OCI-LY3 (cell line): ENCODE results near the gene ABCC10.

Experiments
- H2AFZ ChIP-seq: fragments of 200-600, 300-600 bp; shearing (Covaris generic); 2 replicates; pipeline ENCODE4 v1.6.0; 2014; ENCODE audit warnings: antibody characterized with exemption, low read depth, low read length
- H3K27ac ChIP-seq: fragments of 200-600, 300-600 bp; sonication (generic); 2 replicates; pipeline ENCODE4 v1.5.1; 2014; ENCODE audit warnings: mild to moderate bottlenecking, low read length, moderate library complexity, mixed read lengths
- H3K27me3 ChIP-seq: fragments of 200-600, 300-600 bp; sonication (generic); 2 replicates; pipeline ENCODE4 v1.6.1; 2014; ENCODE audit warnings: low read depth, low read length, mixed read lengths
- H3K36me3 ChIP-seq: fragments of 200-600, 300-600 bp; sonication (generic); replicated peaks from 2 replicates; pipeline ENCODE3; 2014; ENCODE audit warnings: low read depth, low read length, mixed read lengths
- H3K4me1 ChIP-seq: fragments of 300-600, 200-600 bp; sonication (generic); 2 replicates; pipeline ENCODE4 v1.6.1; 2014; ENCODE audit warnings: low read length, mixed read lengths
- H3K4me2 ChIP-seq: fragments of 200-600, 300-600 bp; sonication (generic); 2 replicates; pipeline ENCODE4 v1.6.1; 2014; ENCODE audit warnings: low read length, mixed read lengths
- H3K4me3 ChIP-seq: fragments of 300-600, 200-600 bp; sonication (generic); 2 replicates; pipeline ENCODE4 v1.5.1; 2014; ENCODE audit warnings: antibody characterized with exemption, mild to moderate bottlenecking, low read length, moderate library complexity
- H3K79me2 ChIP-seq: fragments of 300-600, 200-600 bp; shearing (Covaris generic); 2 replicates; pipeline ENCODE4 v1.6.1; 2014; ENCODE audit warnings: mild to moderate bottlenecking, low read length, mixed read lengths
- H3K9ac ChIP-seq: fragments of 300-600, 200-600 bp; shearing (Covaris generic); 2 replicates; pipeline ENCODE4 v1.6.0; 2014; ENCODE audit warnings: mild to moderate bottlenecking, low read length, moderate library complexity
- H3K9me3 ChIP-seq: fragments of 200-600, 300-600 bp; shearing (Covaris generic); 2 replicates; pipeline ENCODE4 v1.6.1; 2014; ENCODE audit warnings: low read length, mixed read lengths; ENCODE audit not compliant: insufficient read depth
- H4K20me1 ChIP-seq: fragments of 200-600, 300-600 bp; sonication (generic); 2 replicates; pipeline ENCODE4 v1.6.1; 2016; ENCODE audit warnings: low read length, mixed read lengths; ENCODE audit not compliant: insufficient read depth
- EZH2phosphoT487 ChIP-seq: fragments of 200-600 bp; shearing (Covaris generic); IDR thresholded peaks from 2 replicates; pipeline ENCODE4 v1.6.1; 2018; ENCODE audit warnings: antibody characterized with exemption, mixed run types, low read depth
- TF ChIP-seq, protein P1 (sequence below): fragments of 200-600, 300-600 bp; sonication (generic); IDR thresholded peaks from 2 replicates; pipeline ENCODE4 v1.5.1; 2014; ENCODE audit warnings: antibody characterized with exemption, low read length, low read depth

ABCC10 gene

DNA sequence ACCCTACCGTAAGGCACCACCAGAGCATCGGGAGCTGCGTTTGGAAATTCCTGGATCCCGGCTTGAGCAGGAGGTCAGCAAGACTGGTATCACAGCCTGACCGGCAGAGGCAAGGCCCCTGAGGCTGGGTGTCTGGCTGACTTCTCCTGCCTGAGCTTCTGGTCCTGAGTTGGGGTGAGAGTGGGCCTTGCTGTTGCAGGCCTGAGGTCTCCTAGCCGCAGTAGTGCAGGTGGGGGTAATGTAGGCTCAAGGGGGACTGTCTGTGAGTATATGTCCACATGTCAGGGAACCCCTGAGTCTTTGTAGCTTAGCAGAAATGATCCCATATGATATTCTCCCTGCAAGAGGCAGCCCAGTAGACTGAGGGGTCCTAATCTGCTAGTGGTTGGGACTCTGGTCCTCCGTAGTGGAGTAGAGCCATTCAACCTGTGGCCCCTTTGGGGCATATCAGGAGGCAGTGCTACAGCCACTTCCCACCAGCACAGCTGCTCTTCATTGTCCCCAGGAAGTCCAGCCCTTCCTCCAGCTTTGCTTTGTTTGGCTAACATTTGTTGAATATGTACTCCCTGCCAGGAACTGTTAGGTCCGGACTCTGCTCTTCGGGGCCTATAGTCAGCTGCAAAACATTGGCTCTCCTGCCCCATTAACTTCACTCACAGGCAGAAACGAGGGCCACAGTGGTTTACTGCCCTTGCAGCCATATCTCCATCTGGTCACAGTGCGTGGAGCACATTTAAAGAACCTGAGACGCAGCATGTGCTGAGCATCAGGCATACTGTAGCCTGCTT lies 71.9 kb downstream of the ABCC10 start:
- no peaks in the 10 kb centered on the region for H3K27me3 ChIP-seq
- no peak overlapping the region for H3K9ac ChIP-seq
- no peak overlapping the region for H3K27ac ChIP-seq
- no peak overlapping the region for H2AFZ ChIP-seq
- H3K9me3 ChIP-seq, result no peaks in the 10 kb centered on the region
- H3K79me2 ChIP-seq, result peaks cover 3% of the 10 kb centered on the region; the same call in 1 of the 2 replicates
- no peak overlapping the region for H3K4me2 ChIP-seq
- H3K36me3 ChIP-seq, result peaks cover 41% of the 10 kb centered on the region
- TF ChIP-seq EZH2phosphoT487, result no peak
- TF ChIP-seq, protein P1, sequence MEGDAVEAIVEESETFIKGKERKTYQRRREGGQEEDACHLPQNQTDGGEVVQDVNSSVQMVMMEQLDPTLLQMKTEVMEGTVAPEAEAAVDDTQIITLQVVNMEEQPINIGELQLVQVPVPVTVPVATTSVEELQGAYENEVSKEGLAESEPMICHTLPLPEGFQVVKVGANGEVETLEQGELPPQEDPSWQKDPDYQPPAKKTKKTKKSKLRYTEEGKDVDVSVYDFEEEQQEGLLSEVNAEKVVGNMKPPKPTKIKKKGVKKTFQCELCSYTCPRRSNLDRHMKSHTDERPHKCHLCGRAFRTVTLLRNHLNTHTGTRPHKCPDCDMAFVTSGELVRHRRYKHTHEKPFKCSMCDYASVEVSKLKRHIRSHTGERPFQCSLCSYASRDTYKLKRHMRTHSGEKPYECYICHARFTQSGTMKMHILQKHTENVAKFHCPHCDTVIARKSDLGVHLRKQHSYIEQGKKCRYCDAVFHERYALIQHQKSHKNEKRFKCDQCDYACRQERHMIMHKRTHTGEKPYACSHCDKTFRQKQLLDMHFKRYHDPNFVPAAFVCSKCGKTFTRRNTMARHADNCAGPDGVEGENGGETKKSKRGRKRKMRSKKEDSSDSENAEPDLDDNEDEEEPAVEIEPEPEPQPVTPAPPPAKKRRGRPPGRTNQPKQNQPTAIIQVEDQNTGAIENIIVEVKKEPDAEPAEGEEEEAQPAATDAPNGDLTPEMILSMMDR, result no peak
- H4K20me1 ChIP-seq, result peaks cover 7% of the 10 kb centered on the region; the same call in 1 of the 2 replicates
- no peaks in the 10 kb centered on the region for H3K4me1 ChIP-seq
- H3K4me3 ChIP-seq, result no peak overlapping the region
